Measurements from ENCODE around the gene CHRNB4.
"Not testable (repeated sequence)": the region's sequence is repeated elsewhere in the genome, so short reads cannot be mapped to it uniquely, and the experiment has no call there.

The CHRNB4 gene

DNA sequence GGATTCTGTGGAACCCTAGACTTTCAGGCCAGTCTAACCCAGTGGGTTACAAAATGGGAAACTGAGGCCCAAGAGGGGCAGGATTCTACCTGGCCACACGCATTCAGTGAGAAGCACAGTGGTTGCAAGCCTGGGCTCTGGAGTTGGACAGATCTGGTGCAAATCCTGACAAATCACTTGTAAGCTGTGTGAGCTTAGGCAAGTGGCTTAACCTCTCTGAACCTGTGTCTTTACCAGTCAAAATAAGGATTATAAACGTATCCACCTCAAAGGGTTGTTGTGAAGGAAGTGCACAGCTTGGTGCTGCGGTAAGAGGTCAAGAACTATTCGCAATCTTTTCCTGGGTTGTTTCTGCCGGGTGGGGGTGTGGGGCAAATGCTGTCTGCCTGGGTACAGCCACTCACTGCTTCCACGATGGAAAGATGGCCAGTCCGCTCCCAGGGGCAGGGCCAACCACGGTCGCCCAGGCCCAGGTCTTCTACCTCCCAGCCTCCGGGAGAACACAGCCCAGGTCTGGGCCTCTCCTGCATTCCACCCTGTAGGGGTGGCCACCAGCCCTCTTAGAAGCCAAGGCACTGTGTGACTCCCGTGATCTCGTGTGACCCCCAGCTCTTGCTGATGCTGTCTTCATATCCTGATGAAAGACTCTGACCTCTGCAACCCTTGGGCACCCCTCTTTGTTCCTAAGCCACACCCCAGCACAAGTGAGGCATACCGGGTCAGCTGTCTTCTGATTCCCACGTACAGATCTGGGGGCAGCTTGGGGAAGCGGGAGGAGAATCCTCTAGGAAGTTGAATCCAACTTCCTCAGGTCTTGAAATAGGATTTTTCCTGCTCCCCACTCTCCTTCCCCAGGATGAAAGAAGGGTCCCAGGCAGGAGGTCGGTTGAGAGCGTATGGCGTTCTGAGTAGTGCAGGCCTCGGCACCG is 21.7 kb downstream of the CHRNB4 start:
- Histone ChIP-seq H3K27me3 (ENCODE audit: control insufficient read depth, insufficient read depth, low read length) (peaks cover 44% of the 10 kb centered on the region), H3K9me3 (ENCODE audit: control insufficient read depth, low read depth, low read length) (no peaks in the 10 kb centered on the region), H3K4me3 (ENCODE audit: low read length) (peak overlapping the region; percentile 56)

DNA sequence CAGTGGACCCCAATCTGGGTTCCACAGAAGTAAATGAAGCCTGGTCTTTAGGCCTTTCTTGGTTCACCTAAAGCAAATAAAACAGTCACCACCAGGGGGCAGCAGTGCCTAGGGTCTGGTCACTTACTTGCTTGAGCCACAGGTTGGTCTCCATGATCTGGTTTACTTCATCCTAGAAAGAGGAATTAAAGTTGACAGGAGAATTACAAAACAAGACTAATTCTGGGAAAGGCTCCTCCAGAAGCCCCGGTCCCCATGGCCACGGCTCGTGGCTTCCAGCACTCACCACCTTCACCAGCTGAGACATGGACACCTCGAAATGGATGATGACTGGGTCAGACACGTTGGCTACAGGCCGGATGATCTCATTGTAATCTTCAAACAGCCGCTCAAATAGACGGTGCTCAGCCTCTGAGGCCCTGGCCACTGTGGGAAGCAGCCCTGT is 22.5 kb downstream of the CHRNB4 start:
- Histone ChIP-seq H3K36me3 (ENCODE audit: control insufficient read depth, low read depth, low read length) (no peaks in the 10 kb centered on the region), H3K27ac (ENCODE audit: low read length) (no peak overlapping the region), H3K4me3 (ENCODE audit: low read length) (no peak overlapping the region)

More for the DNA sequence above, 21.7 kb downstream of the CHRNB4 start:
- no peak overlapping the region for H3K27ac ChIP-seq (ENCODE audit: low read length)
- H3K9ac ChIP-seq (ENCODE audit: low read length), result no peak overlapping the region
- no peaks in the 10 kb centered on the region for H3K36me3 ChIP-seq (ENCODE audit: control insufficient read depth, low read depth, low read length)
- H3K4me1 ChIP-seq (ENCODE audit: control insufficient read depth, low read depth, low read length), result no peaks in the 10 kb centered on the region

GRCh38 chr15:78618064-78618463 is 22.9 kb downstream of the CHRNB4 start:
- no peaks in the 10 kb centered on the region for H3K36me3 ChIP-seq (ENCODE audit: control insufficient read depth, low read depth, low read length)
- H3K27ac ChIP-seq (ENCODE audit: low read length), result no peak overlapping the region
- H3K9ac ChIP-seq (ENCODE audit: low read length), result no peak overlapping the region

More for the DNA sequence above, 22.5 kb downstream of the CHRNB4 start:
- Histone ChIP-seq H3K4me1 (ENCODE audit: control insufficient read depth, low read depth, low read length) (no peaks in the 10 kb centered on the region), H3K9me3 (ENCODE audit: control insufficient read depth, low read depth, low read length) (no peaks in the 10 kb centered on the region), H3K27me3 (ENCODE audit: control insufficient read depth, insufficient read depth, low read length) (peaks cover 44% of the 10 kb centered on the region), H3K9ac (ENCODE audit: low read length) (no peak overlapping the region)

GRCh38 chr15:78617516-78617915 is 23.5 kb downstream of the CHRNB4 start:
- no peak overlapping the region for H3K9ac ChIP-seq (ENCODE audit: low read length)
- no peak overlapping the region for H3K4me3 ChIP-seq (ENCODE audit: low read length)
- no peak overlapping the region for H3K27ac ChIP-seq (ENCODE audit: low read length)
- H3K4me1 ChIP-seq (ENCODE audit: control insufficient read depth, low read depth, low read length), result no peaks in the 10 kb centered on the region
- peaks cover 40% of the 10 kb centered on the region for H3K27me3 ChIP-seq (ENCODE audit: control insufficient read depth, insufficient read depth, low read length)
- no peaks in the 10 kb centered on the region for H3K9me3 ChIP-seq (ENCODE audit: control insufficient read depth, low read depth, low read length)
- no peaks in the 10 kb centered on the region for H3K36me3 ChIP-seq (ENCODE audit: control insufficient read depth, low read depth, low read length)

More at GRCh38 chr15:78618064-78618463, 22.9 kb downstream of the CHRNB4 start:
- Histone ChIP-seq H3K4me1 (ENCODE audit: control insufficient read depth, low read depth, low read length) (no peaks in the 10 kb centered on the region), H3K4me3 (ENCODE audit: low read length) (no peak overlapping the region), H3K27me3 (ENCODE audit: control insufficient read depth, insufficient read depth, low read length) (peaks cover 44% of the 10 kb centered on the region), H3K9me3 (ENCODE audit: control insufficient read depth, low read depth, low read length) (no peaks in the 10 kb centered on the region)

DNA sequence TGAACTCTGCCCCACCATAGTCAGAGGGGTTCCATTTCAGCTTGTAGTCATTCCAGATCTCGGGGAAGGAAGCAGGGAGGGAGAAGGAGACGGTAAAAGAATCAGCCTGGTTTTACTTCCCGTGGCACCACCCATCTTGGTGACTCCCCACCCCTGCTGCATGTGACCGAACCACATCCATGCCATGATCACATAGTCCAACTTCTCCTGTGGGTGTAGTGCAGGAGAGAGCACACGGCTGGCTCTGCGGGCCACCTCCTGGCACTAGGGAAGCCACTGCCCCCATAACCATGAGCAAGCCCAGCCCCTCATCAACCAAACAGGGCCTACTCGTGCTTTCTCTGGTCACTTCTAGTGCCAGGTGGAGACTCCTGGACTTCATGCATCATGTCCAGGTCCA is 23.9 kb downstream of the CHRNB4 start:
- no peak overlapping the region for H3K9ac ChIP-seq (ENCODE audit: low read length)
- H3K4me1 ChIP-seq (ENCODE audit: control insufficient read depth, low read depth, low read length), result no peaks in the 10 kb centered on the region
- no peak overlapping the region for H3K4me3 ChIP-seq (ENCODE audit: low read length)
- H3K36me3 ChIP-seq (ENCODE audit: control insufficient read depth, low read depth, low read length), result no peaks in the 10 kb centered on the region
- H3K27ac ChIP-seq (ENCODE audit: low read length), result no peak overlapping the region
- no peaks in the 10 kb centered on the region for H3K9me3 ChIP-seq (ENCODE audit: control insufficient read depth, low read depth, low read length)
- H3K27me3 ChIP-seq (ENCODE audit: control insufficient read depth, insufficient read depth, low read length), result peaks cover 36% of the 10 kb centered on the region

DNA sequence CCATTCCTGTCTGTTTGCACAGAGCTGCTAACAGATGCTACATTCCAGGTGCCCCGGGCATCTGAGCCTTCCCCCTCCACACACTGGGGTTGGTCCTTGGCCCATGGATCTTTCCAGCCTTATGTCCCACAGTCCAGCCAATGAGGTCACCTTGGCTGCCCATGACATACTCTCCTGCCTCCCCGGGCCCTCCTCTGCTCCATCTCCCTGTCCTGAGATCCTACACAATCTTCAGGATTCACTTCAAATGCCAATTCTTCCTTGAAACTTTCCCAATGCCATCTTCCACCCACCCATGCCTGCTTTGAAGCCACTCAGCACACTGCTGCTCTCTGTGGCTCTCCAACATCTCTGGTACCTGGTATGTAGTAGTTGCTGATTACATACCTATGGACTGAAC is 24.5 kb downstream of the CHRNB4 start:
- Histone ChIP-seq H3K4me1 (ENCODE audit: control insufficient read depth, low read depth, low read length) (no peaks in the 10 kb centered on the region), H3K27me3 (ENCODE audit: control insufficient read depth, insufficient read depth, low read length) (peaks cover 30% of the 10 kb centered on the region), H3K27ac (ENCODE audit: low read length) (no peak overlapping the region), H3K36me3 (ENCODE audit: control insufficient read depth, low read depth, low read length) (no peaks in the 10 kb centered on the region), H3K9me3 (ENCODE audit: control insufficient read depth, low read depth, low read length) (no peaks in the 10 kb centered on the region), H3K9ac (ENCODE audit: low read length) (no peak overlapping the region), H3K4me3 (ENCODE audit: low read length) (no peak overlapping the region)

DNA sequence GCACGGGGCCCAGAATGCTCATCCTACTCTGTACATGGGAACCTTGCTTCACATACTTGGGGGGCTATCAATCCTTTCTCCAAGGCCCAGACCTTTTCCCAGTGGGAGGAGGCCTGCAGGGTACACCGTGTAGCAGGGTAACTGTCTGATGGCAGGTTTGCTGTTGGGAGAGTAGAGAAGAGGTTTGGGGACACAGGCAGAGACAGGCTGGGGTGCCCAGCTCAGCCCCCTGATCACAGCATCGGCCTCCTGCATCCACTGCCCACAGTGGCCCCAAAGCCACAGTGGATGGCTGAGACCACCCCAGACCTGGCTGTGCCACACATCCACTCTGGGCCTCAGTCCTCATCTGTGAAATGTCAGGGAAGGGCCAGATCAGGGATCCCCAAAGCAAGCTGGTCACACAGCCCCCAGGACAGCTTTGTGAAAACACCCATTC is 25.8 kb downstream of the CHRNB4 start:
- Histone ChIP-seq H3K27ac (ENCODE audit: low read length) (no peak overlapping the region), H3K27me3 (ENCODE audit: control insufficient read depth, insufficient read depth, low read length) (peaks cover 17% of the 10 kb centered on the region), H3K9me3 (ENCODE audit: control insufficient read depth, low read depth, low read length) (no peaks in the 10 kb centered on the region), H3K4me3 (ENCODE audit: low read length) (no peak overlapping the region), H3K9ac (ENCODE audit: low read length) (no peak overlapping the region), H3K36me3 (ENCODE audit: control insufficient read depth, low read depth, low read length) (no peaks in the 10 kb centered on the region), H3K4me1 (ENCODE audit: control insufficient read depth, low read depth, low read length) (no peaks in the 10 kb centered on the region)

- H3K4me1 ChIP-seq (ENCODE audit: control insufficient read depth, low read depth, low read length), result no peaks in the 10 kb centered on the region
- H3K27ac ChIP-seq (ENCODE audit: low read length), result no peak overlapping the region
- no peaks in the 10 kb centered on the region for H3K9me3 ChIP-seq (ENCODE audit: control insufficient read depth, low read depth, low read length)
- H3K9ac ChIP-seq (ENCODE audit: low read length), result no peak overlapping the region
- no peaks in the 10 kb centered on the region for H3K36me3 ChIP-seq (ENCODE audit: control insufficient read depth, low read depth, low read length)
- no peak overlapping the region for H3K4me3 ChIP-seq (ENCODE audit: low read length)
- H3K27me3 ChIP-seq (ENCODE audit: control insufficient read depth, insufficient read depth, low read length), result peaks cover 5% of the 10 kb centered on the region
These were observed 27.0 kb downstream of the CHRNB4 start for GRCh38 chr15:78614021-78614420.

- H3K9ac ChIP-seq (ENCODE audit: low read length); H3K36me3 ChIP-seq (ENCODE audit: control insufficient read depth, low read depth, low read length); H3K4me3 ChIP-seq (ENCODE audit: low read length); H3K27me3 ChIP-seq (ENCODE audit: control insufficient read depth, insufficient read depth, low read length); H3K27ac ChIP-seq (ENCODE audit: low read length); H3K4me1 ChIP-seq (ENCODE audit: control insufficient read depth, low read depth, low read length); H3K9me3 ChIP-seq (ENCODE audit: control insufficient read depth, low read depth, low read length): not testable (repeated sequence)
These were observed 31.5 kb downstream of the CHRNB4 start for GRCh38 chr15:78609551-78609950.

- Histone ChIP-seq H3K9ac (ENCODE audit: low read length) (no peak overlapping the region), H3K9me3 (ENCODE audit: control insufficient read depth, low read depth, low read length) (peaks cover 3% of the 10 kb centered on the region), H3K4me3 (ENCODE audit: low read length) (no peak overlapping the region), H3K36me3 (ENCODE audit: control insufficient read depth, low read depth, low read length) (no peaks in the 10 kb centered on the region), H3K27ac (ENCODE audit: low read length) (no peak overlapping the region), H3K27me3 (ENCODE audit: control insufficient read depth, insufficient read depth, low read length) (no peaks in the 10 kb centered on the region), H3K4me1 (ENCODE audit: control insufficient read depth, low read depth, low read length) (no peaks in the 10 kb centered on the region)
These were observed 35.3 kb downstream of the CHRNB4 start for GRCh38 chr15:78605680-78606079.

DNA sequence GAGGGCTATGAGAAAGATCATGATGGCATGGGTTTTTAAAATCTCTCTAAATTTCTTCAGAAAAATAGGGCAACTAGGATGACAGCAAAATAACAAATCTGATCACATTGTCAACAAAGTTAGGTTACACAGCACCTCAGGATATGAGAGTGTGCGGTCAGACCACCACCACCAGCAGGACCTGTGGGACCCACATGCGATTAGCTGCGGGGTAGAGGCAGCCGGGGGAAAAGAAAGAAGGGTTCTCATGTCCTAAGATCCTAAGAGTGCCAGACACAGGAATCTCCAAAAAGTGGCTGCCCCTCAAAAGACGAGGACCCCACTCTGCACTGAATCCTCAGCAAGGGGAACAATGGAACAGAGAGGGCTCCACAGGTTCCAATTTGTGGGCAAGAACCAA is 35.8 kb downstream of the CHRNB4 start:
- no peak overlapping the region for H3K9ac ChIP-seq (ENCODE audit: low read length)
- H3K9me3 ChIP-seq (ENCODE audit: control insufficient read depth, low read depth, low read length), result peaks cover 3% of the 10 kb centered on the region
- H3K27ac ChIP-seq (ENCODE audit: low read length), result no peak overlapping the region
- H3K27me3 ChIP-seq (ENCODE audit: control insufficient read depth, insufficient read depth, low read length), result no peaks in the 10 kb centered on the region
- H3K4me1 ChIP-seq (ENCODE audit: control insufficient read depth, low read depth, low read length), result no peaks in the 10 kb centered on the region
- no peaks in the 10 kb centered on the region for H3K36me3 ChIP-seq (ENCODE audit: control insufficient read depth, low read depth, low read length)
- H3K4me3 ChIP-seq (ENCODE audit: low read length), result no peak overlapping the region

DNA sequence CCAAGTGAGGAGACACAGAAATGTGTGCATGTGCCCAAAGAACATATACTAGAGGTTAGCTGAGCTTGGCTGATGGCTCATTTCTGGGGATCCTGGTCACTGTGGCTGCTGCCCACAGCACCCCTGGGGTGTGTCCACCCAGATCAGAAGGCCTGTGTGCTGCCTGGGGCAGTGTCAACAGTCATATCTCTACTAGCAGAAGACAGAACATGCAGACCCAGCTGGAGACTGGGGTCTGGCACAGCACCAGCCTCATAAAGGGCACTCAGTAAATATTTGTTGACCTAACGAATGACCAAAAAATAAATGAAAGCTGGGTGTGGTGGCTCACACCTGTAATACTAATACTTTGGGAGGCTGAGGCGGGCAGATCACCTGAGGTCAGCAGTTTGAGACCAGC is 36.6 kb downstream of the CHRNB4 start:
- H3K36me3 ChIP-seq (ENCODE audit: control insufficient read depth, low read depth, low read length), result no peaks in the 10 kb centered on the region
- H3K4me3 ChIP-seq (ENCODE audit: low read length), result no peak overlapping the region
- peaks cover 3% of the 10 kb centered on the region for H3K9me3 ChIP-seq (ENCODE audit: control insufficient read depth, low read depth, low read length)
- no peaks in the 10 kb centered on the region for H3K27me3 ChIP-seq (ENCODE audit: control insufficient read depth, insufficient read depth, low read length)
- no peak overlapping the region for H3K9ac ChIP-seq (ENCODE audit: low read length)
- H3K4me1 ChIP-seq (ENCODE audit: control insufficient read depth, low read depth, low read length), result no peaks in the 10 kb centered on the region
- no peak overlapping the region for H3K27ac ChIP-seq (ENCODE audit: low read length)

Data from iPS-18a (cell line).